HG03439 (cell line): ENCODE measurements around the gene PPFIA2.
A peak's percentile ranks its signal among the peaks of the same experiment; 100 is the strongest.

ENCODE experiments used
- ATAC-seq: cut with Tn5 transposase; IDR thresholded peaks from one replicate; pipeline ENCODE4 v1.9.1; 2021; ENCODE audit warnings: mild to moderate bottlenecking, moderate library complexity; ENCODE audit not compliant: unreplicated experiment

Gene PPFIA2

DNA sequence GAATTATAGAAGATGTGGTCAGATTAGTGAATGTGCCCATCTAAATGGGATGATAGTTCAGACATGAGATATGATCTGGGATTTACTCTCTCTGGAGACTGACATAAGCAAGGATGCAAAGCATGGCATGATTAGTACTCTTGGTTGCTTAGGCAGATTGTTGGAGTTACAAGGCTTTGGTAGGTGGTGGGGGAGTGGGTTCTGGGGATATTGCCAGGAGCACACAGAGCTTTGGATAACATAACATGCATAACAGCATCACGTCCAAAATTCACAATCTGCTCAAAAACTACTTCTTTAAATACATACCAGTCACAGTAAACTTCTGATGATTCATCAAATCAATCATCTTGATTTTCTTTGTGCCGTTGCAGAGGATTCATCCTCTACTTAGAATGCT is 393.9 kb downstream of the PPFIA2 start:
- no peak for ATAC-seq

DNA sequence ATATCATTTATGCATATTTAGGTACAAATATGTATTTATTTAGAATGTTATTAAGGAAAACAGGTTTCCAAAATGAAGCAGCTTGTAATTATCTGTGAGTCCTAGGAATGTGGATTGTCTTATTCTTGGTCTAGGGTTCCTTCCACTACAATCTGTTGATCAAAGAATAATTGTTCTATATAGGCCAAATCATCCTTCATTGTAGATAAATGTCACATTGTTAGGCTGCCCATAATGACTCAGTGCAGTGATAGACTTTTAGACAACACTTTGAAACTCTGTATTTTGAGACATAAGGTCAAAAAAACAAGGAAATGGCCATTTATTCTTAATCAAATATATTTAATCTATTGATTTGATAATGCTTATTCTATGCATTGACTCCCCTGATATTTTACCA is 398.2 kb downstream of the PPFIA2 start:
- ATAC-seq, result no peak

DNA sequence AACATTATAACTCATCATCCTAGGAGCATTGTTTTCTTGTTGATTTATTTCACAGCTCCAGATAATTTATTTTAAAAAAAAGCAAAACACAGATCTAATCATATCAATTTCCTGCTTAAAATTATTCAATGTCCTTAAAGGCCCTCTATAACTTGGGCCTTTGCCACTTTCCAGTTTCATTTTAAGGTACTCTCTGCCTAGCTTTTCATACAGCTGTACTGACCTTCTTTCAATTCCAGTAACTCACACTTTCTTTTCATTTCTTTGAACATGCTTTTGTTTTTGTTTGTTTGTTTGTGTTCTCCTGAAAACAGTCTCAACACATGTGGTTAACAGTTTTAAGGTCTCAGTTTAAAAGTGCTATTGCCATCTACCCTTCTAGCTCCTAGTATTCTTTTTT is 399.4 kb downstream of the PPFIA2 start:
- ATAC-seq, result no peak

DNA sequence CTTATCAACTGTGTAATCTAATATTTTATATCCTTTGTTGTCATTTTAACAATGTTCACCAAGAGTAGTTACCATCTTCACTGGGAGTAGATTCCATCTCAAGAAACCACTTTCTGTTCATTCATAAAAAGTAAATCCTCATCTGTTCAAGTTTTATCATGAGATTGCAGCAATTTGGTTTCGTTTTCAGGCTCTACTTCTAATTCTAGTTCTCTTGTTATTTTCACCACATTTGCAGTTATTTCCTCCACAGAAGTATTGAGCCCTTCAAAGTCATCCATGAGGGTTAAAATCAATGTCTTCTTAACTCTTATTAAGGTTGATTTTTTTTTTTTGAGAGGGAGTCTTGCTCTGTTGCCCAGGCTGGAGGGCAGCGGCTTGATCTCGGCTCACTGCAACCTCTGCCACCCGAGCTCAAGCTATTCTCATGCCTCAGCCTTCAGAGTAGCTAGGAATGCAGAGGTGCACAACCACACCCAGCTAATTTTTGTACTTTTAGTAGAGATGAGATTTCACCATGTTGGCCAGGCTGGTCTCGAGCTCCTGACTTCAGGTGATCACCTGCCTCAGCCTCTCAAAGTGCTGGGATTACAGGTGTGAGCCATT is 404.7 kb downstream of the PPFIA2 start:
- no peak for ATAC-seq

DNA sequence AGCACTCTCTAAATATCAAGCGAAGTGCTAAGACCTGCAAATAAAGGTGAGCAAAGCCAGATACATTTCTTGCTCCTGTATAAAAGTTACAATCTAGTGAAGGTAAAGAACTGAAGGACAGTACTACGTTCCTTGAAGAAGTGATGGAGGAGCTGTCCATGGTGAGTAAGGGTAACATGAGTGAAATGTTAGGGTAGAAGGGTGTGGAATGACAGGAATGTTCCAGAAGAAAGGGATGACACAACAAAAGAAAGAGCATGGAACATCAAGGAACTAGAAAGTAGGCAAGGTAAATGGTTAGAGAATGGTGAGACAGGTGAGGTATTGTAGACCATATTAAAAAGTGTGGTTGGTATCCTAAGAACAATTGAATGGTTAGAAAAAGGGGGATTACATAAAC is 408.8 kb downstream of the PPFIA2 start:
- ATAC-seq, result no peak

DNA sequence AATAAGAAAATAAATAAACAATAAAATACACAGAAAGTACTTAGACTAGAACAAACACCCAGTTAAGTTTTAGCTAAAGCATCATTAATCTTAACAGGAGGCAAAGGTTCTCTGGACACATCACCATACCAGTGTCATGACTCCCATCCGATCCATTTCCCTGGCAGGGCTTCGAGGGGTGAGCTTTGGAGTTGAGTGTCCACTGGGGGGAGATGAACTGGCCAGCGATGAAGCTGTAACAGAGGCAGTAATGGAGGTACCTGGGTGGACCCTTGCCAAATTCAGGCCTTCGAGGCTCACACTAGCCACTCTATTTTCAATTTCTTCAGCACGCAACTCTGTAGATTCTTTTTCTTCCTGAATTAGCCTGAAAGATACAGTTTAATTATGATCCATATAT is 411.7 kb downstream of the PPFIA2 start:
- ATAC-seq, result no peak

DNA sequence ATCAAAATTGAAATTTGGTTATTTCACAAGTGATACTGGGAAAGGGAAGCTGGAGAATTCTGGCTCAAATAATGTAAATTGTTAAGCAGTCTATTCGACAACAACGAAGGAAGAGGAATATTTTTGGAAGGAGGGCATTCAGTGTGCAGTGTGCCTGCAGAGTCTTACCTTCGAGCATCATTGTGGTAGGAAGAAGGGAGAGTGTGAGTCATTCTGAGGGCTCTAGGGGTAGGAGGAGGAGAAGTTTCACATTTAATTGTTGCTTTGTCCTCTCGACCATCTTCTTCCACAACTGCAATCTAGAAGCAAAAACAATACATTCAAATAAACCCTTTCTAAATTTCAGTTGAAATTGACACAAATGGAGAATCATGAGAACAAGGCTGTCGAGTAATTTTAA is 418.2 kb downstream of the PPFIA2 start:
- ATAC-seq, result no peak

DNA sequence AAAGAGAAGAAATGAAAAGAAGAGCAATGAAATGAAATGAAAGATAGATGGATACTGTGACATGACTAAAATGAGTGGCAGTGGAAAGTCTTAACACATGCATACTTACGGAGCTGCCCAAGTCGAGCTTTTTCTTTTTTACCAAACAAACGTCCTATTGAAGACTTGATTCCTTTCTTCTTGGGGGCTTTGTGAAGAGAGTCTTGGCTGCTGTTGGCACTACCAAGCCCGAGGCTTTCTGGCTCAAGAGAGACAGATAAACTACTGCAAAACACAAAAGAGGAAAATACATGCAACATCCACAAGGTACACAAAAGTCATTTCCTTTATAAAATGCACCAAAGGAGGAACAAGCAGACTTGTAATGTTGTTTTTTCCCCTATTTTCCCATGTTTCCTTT is 420.1 kb downstream of the PPFIA2 start:
- ATAC-seq, result no peak

DNA sequence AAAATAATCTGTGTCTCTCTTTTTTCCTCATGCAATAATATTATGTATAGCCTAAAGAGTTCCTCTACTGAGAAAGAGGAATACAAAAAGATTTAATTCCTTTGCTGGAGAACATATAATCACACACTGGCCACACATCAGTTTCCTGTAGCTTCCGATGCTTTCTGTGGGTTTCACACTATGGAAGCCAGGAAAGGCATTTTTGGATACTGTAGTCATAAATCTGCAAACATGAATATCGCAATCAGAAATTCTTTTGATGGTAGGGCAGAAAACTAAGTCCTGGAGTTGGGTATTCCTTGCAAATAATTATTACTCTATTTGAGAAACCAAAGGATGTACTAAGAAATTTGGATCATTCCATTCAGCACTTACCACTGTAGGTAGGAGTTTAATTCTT is 421.3 kb downstream of the PPFIA2 start:
- no peak for ATAC-seq

DNA sequence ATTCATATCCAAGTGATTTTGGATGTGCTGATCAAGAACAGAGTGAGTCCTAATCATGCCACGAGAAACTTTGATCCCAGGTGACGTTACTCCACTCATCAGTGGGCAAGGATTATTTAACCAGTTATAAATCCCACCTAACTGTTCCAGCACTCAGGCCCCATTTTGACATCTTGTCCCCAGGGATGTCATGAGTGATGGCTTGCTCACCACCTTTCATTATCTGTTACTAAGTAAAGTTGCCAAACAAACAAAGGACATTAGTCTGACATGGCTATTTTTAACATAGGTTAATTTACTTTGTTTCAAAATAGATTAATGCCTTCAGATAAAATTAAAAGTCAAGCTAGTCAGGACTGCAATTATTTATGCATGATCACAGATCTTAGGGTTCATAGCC is 425.3 kb downstream of the PPFIA2 start:
- no peak for ATAC-seq

DNA sequence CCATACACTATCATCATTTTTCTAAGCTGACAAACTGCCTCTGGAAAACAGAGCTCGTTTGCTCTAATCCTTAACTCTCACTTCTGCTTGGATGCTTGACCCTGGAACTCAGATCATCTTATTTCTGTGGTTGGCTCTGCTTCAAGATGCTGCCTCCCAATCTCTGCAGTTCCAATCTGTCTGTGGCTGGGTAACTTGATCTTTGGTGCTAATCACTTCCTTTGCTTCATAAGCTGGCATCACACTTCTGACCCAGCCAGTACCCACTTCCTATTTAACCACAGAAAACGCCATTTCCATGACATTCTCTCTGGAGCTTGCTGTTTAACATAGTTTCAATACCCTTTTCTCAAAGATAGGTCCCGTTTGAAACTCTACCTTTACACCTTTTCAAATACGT is 427.1 kb downstream of the PPFIA2 start:
- ATAC-seq, result no peak

DNA sequence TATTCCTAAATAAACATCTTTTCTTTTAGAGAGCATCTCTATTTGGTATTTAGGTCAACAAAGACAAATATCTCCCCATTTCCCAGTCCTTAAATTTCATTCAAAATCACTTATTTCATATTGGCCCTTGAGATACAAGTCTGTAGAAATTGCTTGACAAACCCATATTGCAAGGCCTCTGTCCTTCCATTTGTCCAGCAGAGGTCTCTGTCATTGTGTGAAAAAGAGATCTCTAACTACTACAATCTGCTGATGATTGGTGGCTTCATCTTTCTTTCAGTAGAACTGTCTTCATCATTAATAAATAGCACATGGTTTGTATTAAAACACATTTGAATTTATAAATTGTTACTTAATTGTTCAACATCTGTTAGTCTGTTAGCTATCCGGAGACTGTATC is 428.7 kb downstream of the PPFIA2 start:
- ATAC-seq, result no peak

DNA sequence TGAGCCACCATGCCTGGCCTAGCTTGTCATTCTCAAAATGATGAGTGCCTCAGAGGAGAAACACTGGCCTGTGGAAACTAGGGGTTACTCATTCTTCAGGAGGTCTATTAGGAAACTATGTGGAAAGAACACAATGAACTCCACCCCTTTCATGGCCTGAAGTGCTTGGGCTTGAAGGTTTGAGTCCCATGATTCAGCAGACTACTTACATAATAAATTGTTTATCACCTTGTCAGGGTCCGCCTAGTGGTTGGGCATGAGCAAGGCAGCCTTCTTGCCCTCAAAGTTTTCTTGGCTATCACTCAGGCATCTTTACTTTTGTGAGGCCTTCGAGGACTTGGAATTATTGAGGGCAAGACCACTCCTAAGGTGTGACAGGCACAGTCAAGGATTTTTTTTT is 430.1 kb downstream of the PPFIA2 start:
- ATAC-seq, result peak; percentile 70

DNA sequence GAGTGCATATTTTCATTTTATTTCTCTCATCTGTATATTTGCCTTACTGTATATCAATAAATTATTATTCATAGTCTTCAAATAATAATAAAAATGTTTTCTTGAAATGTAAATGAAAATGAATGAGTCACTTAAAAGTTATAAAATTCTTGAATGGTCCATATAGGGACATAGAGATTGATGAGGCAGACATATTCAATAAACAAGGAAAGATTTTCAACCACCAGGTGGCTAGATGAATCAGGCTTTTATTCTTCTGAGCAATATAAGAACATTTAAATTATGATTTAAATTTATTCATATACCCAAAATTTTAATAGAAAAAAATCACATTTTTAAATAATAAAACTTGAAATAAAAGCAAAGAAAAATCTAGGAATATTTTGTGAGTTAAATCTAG is 431.7 kb downstream of the PPFIA2 start:
- ATAC-seq, result no peak

DNA sequence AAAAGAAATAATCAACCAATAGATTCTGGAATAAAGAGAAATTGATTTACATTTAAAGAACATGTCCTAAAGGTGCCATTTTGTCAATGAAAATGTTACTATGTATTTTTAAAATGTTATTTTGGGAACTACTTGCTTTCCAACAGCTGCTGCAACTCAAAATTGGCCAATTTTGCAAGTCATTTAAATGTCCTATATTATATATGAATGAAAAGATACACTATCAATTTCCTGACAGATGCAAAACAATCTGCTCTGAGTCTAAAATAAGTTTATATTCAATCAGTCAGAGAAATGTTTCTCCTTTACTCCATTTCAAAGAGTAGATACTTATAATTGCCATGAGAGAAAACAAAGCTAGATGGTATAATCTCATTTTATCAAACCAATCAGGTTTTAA is 434.1 kb downstream of the PPFIA2 start:
- ATAC-seq, result no peak

DNA sequence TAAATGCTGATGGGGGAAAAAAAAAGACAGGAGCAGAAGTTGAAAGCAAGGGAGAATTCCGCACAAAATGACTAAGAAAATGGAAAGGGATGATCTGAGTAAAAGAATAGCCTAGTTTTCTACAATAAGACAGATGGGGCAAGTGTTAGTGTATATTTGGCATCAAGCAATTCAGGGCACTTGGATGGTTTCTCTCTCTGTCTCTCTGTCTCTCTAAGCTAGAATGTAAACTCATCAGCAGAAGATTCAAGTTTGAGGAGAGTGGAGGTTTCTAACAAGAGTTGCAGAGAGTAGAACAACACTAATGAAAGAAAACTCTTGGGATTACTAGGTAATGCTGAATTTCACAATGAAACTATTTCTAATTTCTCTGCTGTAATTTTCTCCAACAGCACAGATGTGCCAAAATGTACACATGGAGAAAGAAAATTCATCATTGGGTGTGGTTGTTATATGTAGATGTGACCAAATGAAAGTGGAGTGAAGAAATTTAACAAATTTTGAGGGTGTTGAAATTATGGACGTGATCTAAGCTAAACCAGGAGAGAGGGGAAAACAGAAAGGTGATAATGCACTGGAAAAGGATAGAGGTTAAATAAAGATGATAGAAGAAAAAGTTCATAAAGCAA is 444.1 kb downstream of the PPFIA2 start:
- ATAC-seq, result no peak

DNA sequence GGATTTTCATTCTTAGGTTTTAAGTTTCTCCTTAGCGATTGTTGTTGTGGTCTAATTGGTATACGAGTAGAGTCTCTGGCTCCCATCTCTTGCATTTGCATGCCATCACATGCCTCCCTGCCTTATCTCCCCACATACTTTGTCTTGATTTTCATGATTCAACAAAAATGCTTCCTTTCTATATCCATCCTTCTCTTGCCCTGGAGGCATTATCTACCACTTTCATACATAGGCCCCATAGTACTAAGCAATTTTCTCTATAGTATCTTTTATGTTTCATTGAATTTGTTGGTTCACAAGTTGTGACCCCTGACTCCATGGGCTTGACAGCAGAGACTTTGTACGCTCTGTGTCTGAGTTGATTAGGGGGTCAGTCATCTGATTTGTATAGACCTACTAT is 455.2 kb downstream of the PPFIA2 start:
- no peak for ATAC-seq

DNA sequence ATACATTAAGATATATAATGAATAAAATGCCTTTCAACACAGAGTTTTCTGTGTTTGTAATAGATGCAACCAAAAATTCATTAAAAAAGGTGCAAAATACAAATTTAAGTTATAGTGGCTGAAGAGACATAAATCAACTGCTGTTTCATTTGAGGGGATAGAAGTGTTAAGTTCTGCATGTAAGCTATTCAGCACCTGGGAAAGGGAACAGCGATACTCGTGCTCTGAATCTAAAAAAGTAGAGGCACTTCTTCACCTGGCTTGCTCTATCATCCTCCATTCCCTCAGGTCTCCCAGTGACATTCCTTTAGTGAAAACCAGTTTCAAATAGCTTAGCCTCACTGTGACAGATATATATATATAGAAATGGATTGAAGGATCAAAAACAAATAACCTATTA is 458.7 kb downstream of the PPFIA2 start:
- no peak for ATAC-seq

DNA sequence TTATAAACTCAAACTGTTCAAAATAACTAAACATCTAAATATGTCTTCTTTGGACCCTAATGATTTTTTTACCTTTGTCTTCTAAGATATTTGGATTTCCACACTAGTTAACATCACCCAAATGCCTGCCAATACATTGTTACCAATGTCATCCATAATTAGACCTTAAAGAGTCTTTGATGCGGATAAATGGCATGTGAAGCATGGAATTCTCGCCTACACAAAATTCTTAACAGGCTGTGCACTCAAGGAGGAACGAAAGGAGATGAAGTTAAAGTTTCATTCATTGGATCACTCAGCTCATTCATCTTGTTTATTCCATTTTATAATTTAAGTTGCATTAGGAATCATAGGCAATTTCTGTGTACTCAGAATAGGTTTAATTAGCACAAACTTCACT is 461.5 kb downstream of the PPFIA2 start:
- no peak for ATAC-seq

DNA sequence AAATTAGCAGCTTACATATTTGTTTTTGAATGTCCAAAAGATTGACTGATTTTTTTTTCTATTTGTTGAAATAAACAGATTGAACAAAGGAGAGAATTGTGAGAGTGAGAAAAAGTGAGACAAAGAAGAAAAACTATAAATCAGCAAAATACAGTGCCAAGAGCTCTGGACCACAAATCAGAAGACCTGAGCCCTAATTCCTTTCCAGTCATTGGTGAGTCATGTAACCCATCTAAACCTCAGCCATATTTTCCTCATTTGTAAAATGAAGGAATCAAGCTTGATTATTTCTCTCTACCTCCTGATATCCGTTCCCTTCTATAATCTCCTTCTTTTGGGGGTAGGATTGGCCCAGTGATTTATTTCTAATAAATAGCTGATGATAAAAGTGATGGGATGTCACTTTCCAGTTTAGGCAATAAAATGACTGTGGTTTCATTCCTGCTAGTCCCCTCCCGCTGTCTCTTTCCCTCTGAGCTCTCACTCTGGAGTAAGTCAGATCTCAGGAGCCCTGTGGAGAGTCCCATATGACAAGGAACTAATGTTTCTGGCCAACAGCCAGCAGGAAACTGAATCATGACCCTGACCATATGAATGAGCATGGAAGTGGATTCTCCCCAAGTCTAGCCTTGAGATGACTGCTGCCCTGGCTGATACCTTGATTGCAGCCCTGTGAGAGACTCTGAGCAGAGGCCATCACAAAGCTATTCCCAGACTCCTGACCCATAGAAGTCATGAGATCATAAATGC is 462.4 kb downstream of the PPFIA2 start:
- no peak for ATAC-seq

DNA sequence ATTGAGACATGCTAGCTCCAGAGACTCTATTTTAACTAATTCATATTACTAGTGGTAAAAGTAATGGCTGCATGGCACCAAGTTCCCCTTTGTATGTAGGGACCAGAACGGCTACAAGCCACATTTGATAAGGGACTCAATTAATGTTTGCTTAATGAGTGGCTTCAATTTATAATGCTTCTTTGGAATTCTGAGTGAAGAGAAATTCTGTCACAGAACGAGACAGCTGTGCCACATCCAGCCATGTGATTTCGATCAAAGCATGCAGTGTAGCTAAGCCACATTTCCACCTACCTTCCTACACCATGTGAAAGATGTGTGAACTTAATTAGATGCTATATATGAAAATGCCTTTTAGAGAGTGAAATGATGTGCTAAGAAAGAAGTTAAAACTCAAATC is 463.9 kb downstream of the PPFIA2 start:
- ATAC-seq, result no peak
